ENCODE data around the gene RNF17. TPM values are rescaled to one million over a fixed set of nuclear protein-coding genes. Genes with fewer than 3 reads are reported as not detected.

The RNF17 gene
- total RNA-seq, 1 donor from 2014 or later: 0.12 TPM

- no peak for TF ChIP-seq CTCF (conservative IDR thresholded peaks at IDR 0.05)
- DNase-seq (ENCODE audit: extremely low spot score, unreplicated experiment): no peak
- Mint-ChIP-seq H3K27ac (no peak overlapping the region), H3K4me3 (no peak overlapping the region), H3K4me1 (ENCODE audit: unreplicated experiment) (peaks cover 5% of the 10 kb centered on the region), H3K9me3 (no peaks in the 10 kb centered on the region), H3K27me3 (peaks cover 31% of the 10 kb centered on the region), H3K36me3 (no peaks in the 10 kb centered on the region)
These were observed 23.7 kb upstream of the RNF17 start for GRCh38 chr13:24740014-24740890.

- H3K4me1 Mint-ChIP-seq (ENCODE audit: unreplicated experiment): peaks cover 5% of the 10 kb centered on the region
- no peaks in the 10 kb centered on the region for H3K9me3 Mint-ChIP-seq
- peaks cover 35% of the 10 kb centered on the region for H3K27me3 Mint-ChIP-seq
- H3K36me3 Mint-ChIP-seq: no peaks in the 10 kb centered on the region
- TF ChIP-seq CTCF (conservative IDR thresholded peaks at IDR 0.05): peak; percentile 32
- H3K27ac Mint-ChIP-seq: no peak overlapping the region
- DNase-seq (ENCODE audit: extremely low spot score, unreplicated experiment): no peak
- no peak overlapping the region for H3K4me3 Mint-ChIP-seq
These were observed 22.8 kb upstream of the RNF17 start for GRCh38 chr13:24741016-24741662.

GRCh38 chr13:24741791-24742190 lies 22.2 kb upstream of the RNF17 start:
- Mint-ChIP-seq H3K4me3 (no peak overlapping the region), H3K9me3 (no peaks in the 10 kb centered on the region), H3K4me1 (ENCODE audit: unreplicated experiment) (peaks cover 5% of the 10 kb centered on the region), H3K27ac (no peak overlapping the region), H3K27me3 (peaks cover 42% of the 10 kb centered on the region), H3K36me3 (no peaks in the 10 kb centered on the region)
- DNase-seq (ENCODE audit: extremely low spot score, unreplicated experiment): no peak
- no peak for TF ChIP-seq CTCF (conservative IDR thresholded peaks at IDR 0.05)

- H3K36me3 Mint-ChIP-seq: no peaks in the 10 kb centered on the region
- H3K27ac Mint-ChIP-seq: no peak overlapping the region
- no peak for DNase-seq (ENCODE audit: extremely low spot score, unreplicated experiment)
- H3K9me3 Mint-ChIP-seq: no peaks in the 10 kb centered on the region
- no peak for TF ChIP-seq CTCF (conservative IDR thresholded peaks at IDR 0.05)
- H3K27me3 Mint-ChIP-seq: peaks cover 47% of the 10 kb centered on the region
- H3K4me1 Mint-ChIP-seq (ENCODE audit: unreplicated experiment): peaks cover 8% of the 10 kb centered on the region
- H3K4me3 Mint-ChIP-seq: no peak overlapping the region
These were observed 21.7 kb upstream of the RNF17 start for GRCh38 chr13:24742294-24742693.

GRCh38 chr13:24742977-24743376 lies 21.0 kb upstream of the RNF17 start:
- Mint-ChIP-seq H3K27me3 (peaks cover 54% of the 10 kb centered on the region), H3K4me3 (no peak overlapping the region), H3K9me3 (no peaks in the 10 kb centered on the region), H3K4me1 (ENCODE audit: unreplicated experiment) (peaks cover 8% of the 10 kb centered on the region), H3K36me3 (no peaks in the 10 kb centered on the region), H3K27ac (no peak overlapping the region)
- DNase-seq (ENCODE audit: extremely low spot score, unreplicated experiment): no peak
- no peak for TF ChIP-seq CTCF (conservative IDR thresholded peaks at IDR 0.05)

Measured in type B pancreatic cell (in vitro differentiated cells).